Inferior parietal cortex (tissue), 1 donor: ENCODE results near the gene VWDE.
"Not testable (repeated sequence)": the region's sequence is repeated elsewhere in the genome, so short reads cannot be mapped to it uniquely, and the experiment has no call there.

Experiments
- DNase-seq: peaks from one replicate; pipeline ENCODE4 v3.0.0-alpha.2; 2016; ENCODE audit errors: extremely low spot score

VWDE gene

GRCh38 chr7:12401538-12402364 is 1.9 kb downstream of the VWDE start:
- DNase-seq = no peak

- DNase-seq = no peak
These were observed 5.5 kb downstream of the VWDE start for GRCh38 chr7:12398186-12398585.

GRCh38 chr7:12397671-12398070 is 6.0 kb downstream of the VWDE start:
- DNase-seq = no peak

GRCh38 chr7:12396670-12397069 is 7.0 kb downstream of the VWDE start:
- not testable (repeated sequence) for DNase-seq

GRCh38 chr7:12391922-12392615 is 11.6 kb downstream of the VWDE start:
- no peak for DNase-seq

- peak; percentile 69 for DNase-seq
These were observed 14.5 kb downstream of the VWDE start for GRCh38 chr7:12389089-12389700.

- no peak for DNase-seq
These were observed 17.3 kb downstream of the VWDE start for GRCh38 chr7:12386313-12386740.

GRCh38 chr7:12385364-12385786 is 18.3 kb downstream of the VWDE start:
- peak; percentile 29 for DNase-seq

GRCh38 chr7:12383377-12383776 is 20.3 kb downstream of the VWDE start:
- no peak for DNase-seq

GRCh38 chr7:12378389-12378788 is 25.3 kb downstream of the VWDE start:
- DNase-seq = no peak

GRCh38 chr7:12377406-12377805 is 26.3 kb downstream of the VWDE start:
- no peak for DNase-seq

GRCh38 chr7:12373580-12374263 is 29.9 kb downstream of the VWDE start:
- no peak for DNase-seq

GRCh38 chr7:12370249-12370648 is 33.4 kb downstream of the VWDE start:
- no peak for DNase-seq

- DNase-seq = no peak
These were observed 33.9 kb downstream of the VWDE start for GRCh38 chr7:12369756-12370155.

- no peak for DNase-seq
These were observed 34.6 kb downstream of the VWDE start for GRCh38 chr7:12369072-12369471.

- DNase-seq = no peak
These were observed 42.7 kb downstream of the VWDE start for GRCh38 chr7:12360948-12361347.

GRCh38 chr7:12358694-12359093 is 45.0 kb downstream of the VWDE start:
- DNase-seq = no peak

- no peak for DNase-seq
These were observed 46.2 kb downstream of the VWDE start for GRCh38 chr7:12357508-12357907.

- DNase-seq = no peak
These were observed 51.8 kb downstream of the VWDE start for GRCh38 chr7:12351843-12352242.

GRCh38 chr7:12350971-12351370 is 52.7 kb downstream of the VWDE start:
- DNase-seq = no peak

GRCh38 chr7:12337095-12337494 is 66.6 kb downstream of the VWDE start:
- no peak for DNase-seq
